Loucy (cell line): Measurements from ENCODE around the gene FOSB.
"Not testable (repeated sequence)": the region's sequence is repeated elsewhere in the genome, so short reads cannot be mapped to it uniquely, and the experiment has no call there.

Experiments
- EZH2phosphoT487 ChIP-seq: fragments of 200-600 bp; IDR thresholded peaks from 2 replicates; pipeline ENCODE4 v1.6.1; 2018; ENCODE audit warnings: antibody characterized with exemption, mild to moderate bottlenecking, moderate library complexity, borderline replicate concordance
- TF ChIP-seq, protein P1 (sequence below): fragments of 200-600 bp; sonication (generic); conservative IDR thresholded peaks from 2 replicates; pipeline ENCODE4 v1.5.1; 2014; ENCODE audit warnings: mild to moderate bottlenecking, antibody characterized with exemption, low read length

DNA sequence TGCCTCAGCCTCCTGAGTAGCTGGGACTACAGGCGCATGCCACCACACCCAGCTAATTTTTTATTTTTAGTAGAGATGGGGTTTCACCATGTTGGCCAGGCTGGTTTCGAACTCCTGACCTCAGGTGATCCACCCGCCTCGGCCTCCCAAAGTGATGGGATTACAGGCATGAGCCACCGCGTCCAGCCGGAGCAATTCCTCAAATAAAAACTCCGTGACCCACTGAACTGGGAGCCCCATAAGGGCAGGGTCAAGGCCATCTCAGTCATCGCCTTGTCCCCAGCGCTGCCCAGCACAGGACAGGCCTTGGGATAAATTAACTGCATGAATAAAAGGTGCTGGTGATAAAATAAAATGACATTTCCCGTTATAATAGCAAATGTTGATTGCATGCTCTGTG is 37.9 kb upstream of the FOSB start:
- TF ChIP-seq, protein P1, sequence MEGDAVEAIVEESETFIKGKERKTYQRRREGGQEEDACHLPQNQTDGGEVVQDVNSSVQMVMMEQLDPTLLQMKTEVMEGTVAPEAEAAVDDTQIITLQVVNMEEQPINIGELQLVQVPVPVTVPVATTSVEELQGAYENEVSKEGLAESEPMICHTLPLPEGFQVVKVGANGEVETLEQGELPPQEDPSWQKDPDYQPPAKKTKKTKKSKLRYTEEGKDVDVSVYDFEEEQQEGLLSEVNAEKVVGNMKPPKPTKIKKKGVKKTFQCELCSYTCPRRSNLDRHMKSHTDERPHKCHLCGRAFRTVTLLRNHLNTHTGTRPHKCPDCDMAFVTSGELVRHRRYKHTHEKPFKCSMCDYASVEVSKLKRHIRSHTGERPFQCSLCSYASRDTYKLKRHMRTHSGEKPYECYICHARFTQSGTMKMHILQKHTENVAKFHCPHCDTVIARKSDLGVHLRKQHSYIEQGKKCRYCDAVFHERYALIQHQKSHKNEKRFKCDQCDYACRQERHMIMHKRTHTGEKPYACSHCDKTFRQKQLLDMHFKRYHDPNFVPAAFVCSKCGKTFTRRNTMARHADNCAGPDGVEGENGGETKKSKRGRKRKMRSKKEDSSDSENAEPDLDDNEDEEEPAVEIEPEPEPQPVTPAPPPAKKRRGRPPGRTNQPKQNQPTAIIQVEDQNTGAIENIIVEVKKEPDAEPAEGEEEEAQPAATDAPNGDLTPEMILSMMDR = not testable (repeated sequence)
- not testable (repeated sequence) for TF ChIP-seq EZH2phosphoT487
